Measurements from ENCODE around the gene BICD2.

BICD2 gene

DNA sequence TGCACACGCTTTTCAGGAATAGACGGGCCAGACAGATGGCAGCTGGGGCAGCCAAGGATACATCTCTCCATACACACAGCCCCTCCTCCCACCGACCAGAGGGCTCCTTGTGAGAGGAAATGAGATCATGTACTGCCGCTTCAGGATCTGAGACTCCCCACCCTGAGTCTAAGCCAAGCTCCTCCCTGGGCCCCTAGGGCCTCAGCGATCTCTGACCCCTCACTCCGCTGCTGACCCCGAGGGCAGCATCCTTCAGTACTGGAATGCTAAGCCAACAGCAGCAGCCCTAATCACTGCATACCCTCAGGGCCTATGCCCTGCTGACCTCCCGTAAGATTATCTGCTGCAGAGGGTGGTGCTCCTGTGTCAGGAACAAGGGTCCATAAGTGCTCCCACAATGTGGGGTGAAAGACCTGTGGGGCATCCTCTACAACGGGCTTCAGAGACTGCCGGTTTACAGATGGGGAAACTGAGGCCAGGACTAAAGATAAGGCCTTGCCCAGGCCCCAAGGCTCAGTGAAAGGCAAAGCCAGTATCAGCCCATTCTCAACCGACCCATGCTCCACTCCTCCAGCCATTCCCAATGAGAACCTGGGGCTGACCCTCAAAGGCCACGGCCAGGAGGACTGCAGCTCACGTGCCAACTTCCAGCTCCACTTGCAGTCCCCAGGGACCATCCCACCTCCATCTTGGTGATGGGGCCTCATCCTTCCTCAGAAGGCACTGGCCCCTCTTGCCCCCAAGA lies 37.5 kb downstream of the BICD2 start:
- DNase-seq: peak; percentile 32

DNA sequence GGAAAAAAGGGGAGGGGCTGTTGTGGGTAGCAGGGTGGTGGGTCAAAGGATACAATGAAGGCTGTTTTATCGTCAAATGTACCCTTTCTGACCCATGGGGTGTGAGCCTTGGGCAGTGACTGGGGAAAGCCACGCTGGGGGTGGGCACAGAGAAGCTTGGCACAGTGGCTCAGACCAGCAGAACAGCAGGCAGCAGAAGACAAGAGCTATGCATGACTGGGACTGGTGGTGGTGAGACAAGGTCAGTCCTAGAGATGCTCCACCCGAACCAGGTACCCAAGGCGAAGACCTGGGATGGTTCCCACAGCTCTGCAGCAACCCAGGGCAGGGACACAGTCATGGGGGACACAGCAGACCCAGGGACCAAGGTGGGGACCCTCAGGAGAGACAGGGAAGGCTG lies 38.3 kb downstream of the BICD2 start:
- no peak for DNase-seq

DNA sequence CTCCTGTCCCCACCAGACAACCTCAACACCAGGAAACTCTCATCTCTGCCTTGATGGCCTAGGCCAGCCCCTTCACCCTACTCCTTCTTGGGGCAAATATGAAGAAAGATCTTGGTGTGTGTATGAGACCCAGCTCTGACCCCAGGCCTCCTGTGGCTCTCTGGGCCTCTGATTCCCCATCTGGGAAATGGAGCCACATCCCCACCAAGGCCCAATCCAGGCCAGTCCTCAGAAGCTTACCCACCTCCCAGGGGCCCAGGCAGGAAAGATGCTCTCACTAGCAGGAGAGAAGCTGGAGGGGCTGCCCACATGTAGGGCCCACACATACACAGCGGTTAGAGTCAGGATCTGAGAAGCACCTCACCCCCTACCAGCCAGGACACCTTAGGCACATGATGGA lies 38.9 kb downstream of the BICD2 start:
- DNase-seq: no peak

DNA sequence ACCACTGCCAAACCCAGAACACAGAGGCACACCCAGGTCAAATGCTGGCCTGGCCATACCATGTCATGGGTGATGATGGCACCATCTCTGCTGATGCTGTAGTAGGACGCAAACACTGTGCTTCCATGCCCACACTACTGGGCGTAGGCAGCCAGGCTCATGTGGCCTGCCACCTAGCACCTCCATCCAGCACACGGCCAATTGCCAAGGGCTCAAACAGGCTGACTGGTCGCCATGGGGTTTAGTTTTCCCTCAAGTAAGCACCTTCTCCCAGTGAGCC lies 39.4 kb downstream of the BICD2 start:
- DNase-seq: no peak

DNA sequence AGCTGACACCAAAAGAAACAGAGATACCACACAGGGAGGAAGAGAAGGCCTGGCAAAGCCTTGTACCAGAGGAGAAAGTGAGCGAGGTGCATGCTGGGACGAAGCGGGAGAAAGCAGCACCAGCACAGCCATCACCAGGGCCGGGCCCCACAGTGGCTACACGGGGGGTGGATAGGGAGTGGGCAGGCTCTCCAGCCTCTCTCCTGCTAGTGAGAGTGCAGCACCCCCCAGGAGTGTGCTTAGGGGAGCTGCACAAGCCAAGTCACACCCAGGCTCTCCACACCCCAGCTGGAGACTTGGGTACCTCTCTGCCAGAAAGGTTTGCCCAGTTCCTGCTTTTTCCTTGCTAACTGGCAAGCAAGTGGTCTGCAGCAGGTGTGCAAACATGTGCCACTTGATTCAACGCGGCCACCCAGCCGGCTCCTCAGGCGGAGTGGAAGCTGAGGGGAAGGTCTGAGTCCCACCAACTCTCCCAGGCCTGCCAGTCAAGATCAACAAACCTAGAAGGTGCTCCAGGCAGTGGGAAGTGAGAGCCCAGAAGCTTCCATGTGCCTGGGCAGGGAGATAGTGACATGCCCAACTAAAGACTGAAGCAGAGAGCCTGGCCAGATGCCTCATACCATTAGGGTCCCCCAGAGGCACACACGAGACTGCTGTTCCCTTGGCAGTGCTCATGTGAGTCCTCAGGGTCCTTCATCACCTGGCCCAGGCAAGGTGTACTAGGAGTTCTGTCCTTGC lies 39.9 kb downstream of the BICD2 start:
- DNase-seq: no peak

DNA sequence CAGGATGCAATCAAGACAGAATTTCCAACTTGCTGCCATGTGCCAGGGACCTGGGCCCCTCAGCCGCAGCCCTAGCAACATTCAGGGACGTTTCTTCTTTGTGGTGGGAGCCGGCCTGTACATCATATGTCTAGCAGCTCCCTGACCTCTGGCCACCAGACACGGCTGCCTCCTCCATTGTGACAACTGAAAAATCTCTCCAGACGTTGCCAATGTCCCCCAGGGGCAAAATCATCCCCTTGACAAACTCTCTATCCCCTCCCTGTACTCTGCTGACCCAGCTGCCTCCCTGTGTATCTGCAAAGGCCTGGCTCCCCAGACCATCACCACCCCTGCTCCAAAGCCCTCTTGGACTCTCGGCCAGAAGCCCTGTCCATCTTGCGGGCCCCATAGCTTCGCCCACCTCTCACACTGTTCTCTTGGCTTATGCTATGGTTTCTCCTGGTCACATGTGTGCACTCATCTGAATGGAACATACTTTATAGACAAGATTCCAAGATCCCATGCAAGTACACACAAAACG lies 40.8 kb downstream of the BICD2 start:
- DNase-seq: no peak

DNA sequence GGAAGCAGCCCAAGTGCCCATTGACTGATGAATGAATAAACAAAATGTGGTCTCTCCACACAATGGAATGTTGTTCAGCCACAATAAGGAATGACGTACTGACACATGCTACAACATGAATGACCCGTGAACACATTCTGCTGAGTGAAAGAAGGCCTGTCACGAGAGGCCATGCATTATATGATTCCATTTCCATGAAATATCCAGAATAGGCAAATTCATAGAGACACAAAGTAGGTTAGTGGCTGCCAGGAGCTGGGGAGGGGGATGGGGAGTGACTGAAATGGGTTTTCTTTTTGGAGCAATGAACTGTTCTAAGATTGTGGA lies 41.4 kb downstream of the BICD2 start:
- peak; percentile 28 for DNase-seq

DNA sequence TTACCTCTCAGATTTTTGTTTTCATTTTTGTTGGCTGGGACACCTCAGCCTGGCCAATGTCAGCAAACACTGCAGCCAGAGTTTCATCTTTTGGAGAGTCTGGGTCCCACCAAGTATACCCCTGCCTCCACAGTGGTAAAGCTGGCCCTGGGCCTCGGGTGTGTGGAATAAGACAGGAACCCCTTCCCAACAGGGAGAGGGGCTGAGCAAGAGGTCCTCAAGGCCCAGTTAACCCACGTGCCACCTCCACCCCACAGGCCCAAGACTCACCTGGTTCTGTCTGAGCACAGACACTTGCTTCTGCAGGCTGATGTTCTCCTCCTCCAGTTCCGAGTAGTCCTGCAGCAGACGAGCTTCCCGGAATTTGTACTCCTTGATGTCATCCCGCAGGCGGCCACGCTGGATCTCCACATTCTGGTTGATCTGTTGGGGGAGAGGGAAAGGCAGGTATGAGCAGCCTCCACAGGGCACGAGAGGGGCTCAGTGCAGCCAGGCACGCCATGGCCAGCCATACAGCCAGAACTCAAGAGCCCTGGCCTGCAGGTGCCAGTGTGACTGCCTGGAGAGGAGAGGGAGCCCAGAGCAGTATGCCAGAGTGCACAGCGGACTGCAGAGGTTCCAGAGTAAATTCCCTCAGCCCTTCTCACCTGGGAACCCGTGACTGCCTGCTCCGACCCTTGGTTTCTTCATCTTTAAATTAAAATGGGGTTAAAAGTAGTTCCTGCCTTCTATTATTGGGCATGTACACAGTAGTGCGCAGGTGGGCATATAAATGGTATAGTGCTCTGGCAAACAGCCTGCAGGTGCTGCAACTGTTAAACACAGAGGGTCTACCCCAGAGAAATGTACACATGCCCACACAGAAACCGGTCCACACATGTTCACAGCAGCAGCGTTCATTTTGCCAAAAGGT lies 42.0 kb downstream of the BICD2 start:
- DNase-seq: no peak

DNA sequence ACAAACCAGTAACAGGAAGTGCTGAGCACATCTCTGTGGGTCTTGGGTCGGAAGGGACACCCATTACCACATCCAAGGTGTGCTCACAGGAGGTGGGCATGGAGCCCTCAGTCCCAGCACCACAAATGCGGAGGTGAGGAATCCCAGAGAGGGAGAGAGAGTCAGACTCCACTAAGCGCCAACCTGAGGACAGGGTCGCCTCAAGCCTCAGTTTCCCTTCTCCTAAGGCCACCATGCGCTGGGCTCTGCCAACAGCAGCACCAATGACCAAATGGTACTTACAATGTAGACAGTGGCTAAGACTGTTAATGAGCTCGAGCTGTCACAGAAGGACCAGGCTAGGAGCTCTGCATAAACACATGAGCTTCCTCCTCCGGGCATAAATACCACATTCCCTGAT lies 43.1 kb downstream of the BICD2 start:
- no peak for DNase-seq

DNA sequence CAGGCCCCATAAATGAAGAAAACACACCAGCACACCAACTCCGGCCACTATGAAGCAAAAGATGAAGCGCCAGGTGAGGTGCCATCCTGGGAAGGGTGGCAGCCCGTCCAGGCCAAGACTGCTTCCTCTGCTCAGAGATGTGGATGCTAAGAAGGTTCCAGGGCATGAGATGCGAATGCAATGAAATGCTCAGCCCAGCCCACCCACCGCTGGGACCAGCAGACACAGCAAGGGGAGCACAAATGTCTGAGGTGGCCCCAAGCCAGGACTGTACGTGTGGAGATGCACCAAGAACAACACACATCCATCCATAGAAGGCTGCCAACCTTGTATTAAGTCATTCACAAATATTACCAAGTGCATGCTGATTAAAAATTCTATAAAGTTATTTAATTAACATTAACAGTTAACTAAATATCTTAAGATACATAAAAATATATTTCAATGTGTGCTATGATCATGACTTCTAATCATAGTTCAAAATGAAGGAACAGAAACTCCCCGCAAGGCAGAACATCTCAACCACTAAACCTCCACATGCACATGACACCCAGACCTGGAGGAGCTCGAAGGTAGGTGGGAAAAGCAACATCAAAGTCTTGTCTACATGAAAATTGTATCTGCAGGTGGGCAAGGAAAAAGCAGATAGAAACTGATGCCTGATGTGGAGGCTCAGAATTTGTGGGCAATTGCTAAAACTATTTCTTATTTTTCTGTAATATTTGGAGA lies 43.7 kb downstream of the BICD2 start:
- DNase-seq: no peak

DNA sequence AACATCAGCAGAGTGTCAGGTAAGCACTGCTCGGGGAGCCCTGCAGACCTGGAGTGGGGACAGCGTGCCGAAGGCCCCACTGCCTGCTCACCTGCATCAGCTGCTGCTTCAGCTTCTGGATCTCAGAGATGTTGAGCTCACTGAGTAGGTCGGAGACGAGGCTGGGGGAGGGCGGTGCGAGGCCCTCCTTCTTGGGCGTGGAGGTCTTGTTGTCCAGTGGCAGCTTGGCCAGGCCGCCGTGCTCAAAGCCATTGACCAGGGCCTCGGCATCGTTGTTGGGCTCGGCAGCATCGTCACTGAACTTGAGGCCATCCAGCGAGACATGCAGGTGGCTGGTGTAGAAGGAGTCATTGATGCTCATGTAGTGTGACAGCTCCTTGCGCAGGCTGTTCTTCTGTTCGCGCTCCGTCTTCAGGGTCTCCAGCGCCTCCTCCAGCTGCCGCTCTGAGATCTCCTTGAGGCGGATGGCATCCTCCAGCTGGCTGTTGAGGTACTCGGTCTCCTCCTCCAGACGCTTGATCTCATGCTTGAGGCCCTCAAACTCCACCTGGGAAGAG lies 44.3 kb downstream of the BICD2 start:
- DNase-seq: no peak

DNA sequence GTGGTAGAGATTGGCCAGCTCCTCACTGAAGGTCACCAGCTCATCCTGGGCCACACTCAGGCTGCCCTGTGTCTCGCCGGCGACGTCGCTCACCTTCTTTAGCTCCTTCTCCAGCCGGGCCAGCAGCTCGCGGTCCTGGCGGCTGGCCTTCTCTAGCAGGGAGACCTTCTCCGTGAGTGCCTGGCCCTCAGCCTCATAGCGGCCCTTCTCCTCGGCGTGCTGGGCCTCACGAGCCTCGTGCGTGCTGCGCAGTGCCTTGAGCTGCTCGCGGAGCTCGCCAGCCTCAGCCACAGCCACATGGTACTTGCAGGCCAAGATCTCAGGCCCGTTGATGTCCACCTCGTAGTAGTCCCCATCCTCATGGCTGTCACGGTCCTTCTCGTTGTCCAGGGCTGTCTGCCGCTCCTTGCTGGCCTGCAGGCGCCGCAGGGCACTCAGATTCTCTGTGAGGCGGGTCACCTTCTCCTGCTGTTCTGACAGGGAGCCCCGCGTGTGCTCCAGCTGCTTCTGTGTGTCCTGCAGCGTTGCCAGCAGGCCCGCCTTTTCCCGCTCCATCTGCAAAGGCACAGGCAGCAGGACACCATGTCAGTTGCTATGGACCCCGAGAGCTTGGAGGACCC lies 45.5 kb downstream of the BICD2 start:
- DNase-seq: no peak

DNA sequence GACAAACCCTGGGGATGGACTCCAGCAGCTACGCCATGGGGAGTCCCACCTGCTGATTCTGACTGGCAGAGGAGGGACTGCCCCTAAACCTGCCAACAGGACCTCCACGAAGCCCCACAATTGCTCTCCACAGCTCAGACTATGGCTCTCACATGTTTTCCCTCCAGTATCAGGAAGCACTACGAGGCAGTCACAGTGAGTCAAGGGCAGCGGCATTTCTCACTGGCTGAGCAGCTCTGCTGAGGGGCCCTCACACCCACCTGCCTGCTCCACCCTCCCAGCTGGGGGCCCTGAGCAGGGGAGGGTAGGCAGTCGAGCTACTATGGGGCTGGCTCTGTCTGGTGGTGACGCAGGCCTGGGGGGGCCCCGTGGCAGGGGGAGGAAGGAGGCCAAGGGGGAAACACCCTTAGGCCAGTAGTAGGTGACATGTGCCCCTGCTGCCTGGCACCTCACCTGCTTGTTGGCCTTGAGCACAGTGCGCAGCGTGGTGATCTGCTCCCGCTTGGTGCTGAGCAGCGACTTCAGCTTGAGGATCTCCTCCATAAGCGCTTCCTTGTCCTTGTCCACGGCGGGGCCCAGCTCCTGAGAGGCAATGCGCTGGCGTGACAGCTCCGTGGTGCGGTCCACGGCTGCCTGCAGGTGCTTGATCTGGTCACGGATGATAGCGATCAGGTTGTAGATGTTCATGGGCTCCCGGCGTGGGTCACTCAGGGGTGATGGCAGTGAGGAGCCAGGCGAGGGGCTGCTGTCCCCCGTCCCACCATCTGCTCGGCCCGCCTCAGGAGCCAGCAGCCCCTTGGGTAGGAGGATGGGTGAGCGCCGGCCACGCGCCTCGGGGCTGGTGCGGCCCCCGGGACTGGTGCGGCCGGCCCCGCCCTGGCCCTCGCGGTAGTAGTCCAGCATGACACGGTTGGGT lies 46.3 kb downstream of the BICD2 start:
- DNase-seq: no peak

DNA sequence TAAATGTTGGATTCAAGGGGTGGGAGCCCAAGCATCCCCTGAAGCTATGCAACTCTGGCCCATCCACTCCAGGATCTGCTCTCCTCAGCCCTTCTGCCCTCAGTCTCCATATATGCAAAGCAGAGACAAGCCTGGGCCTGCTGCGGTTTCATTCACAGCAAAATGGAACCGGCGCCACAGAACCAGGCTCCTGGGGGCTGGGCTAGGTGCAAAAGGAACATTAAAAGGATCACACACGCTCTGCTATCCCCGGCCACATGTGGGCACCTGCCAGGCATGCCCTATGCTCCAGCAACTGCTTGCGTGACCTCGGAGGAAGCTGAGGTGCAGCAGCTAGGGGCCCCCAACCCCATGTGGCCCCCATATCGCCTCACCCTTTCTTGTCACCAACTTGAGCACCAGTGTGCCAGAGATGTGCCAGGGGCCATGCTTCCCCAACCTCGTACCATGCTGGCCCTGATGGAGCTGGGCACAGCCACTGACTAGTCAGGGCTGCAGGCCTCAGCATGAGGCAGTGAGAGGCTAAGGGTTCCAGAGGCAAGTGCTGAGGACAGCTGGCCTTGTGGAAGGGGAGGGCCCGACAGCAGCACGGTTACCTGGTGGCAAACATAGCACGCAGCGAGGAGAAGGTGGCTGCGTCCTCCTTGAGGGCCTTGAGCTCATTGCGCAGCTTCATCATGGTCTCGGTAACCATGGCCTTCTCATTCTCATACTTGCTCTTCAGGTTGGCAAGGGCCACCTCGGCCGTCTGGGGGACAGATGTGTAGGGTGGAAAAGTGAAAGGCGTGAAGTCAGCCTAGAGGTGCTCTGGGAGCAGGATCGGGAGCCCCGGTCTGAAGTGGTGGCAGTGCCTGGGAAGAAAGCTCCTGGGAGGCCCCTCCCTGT lies 47.2 kb downstream of the BICD2 start:
- no peak for DNase-seq

DNA sequence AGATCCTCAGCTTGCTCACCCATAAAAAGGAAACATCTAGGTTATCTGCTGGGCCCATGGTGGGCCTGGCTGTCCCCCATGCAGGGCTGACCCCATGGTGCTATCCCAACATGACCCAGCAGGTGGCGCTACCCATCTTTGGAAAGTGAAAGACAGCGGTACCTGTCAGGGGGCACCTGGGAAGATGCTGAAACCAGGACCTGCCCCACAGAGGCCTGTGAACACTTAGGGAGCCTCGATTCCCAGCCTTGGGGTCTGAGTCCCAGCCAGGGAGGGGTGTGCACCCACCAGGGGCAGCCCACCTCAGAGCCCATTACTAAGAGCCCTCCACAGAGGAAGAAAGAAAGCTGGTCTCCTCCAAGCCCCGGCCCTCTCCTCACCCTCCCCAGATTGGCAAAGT lies 48.1 kb downstream of the BICD2 start:
- peak; percentile 29 for DNase-seq

DNA sequence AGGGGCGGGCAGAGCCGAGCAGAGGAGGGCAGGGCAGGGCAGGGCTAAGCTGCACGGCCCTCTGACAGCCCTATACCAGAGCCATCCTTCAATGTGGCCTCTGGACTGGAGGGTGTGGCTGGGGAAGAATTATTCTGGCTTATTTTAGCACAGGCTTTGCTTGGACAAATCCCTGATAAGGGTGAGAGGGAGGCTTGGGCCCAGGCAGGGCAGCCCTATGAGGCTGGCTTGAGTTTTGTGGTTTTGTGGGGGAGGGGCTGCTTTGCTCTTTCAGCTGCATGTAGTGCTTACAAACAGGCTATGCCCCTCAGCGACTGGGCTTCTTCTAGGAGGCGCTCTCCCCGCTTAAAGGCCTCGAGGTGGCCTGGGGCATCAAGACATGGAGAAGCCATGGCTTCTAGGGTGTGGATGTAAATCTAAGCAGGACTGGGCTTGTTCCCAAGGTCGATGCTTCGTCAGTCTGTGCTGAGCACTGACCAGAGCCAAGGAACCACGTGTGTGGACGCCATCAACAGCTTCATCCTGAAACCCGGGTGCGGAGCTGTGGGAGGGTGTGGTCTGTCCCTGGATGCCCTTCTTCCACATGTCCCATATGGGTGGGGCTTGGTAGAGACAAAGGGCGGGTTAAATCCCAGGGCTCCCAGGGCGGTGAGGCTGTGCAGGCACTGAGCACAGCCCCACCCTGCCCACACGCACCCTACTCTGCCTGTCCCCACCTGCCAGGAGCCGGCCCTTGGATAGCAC lies 49.0 kb downstream of the BICD2 start:
- DNase-seq: no peak

DNA sequence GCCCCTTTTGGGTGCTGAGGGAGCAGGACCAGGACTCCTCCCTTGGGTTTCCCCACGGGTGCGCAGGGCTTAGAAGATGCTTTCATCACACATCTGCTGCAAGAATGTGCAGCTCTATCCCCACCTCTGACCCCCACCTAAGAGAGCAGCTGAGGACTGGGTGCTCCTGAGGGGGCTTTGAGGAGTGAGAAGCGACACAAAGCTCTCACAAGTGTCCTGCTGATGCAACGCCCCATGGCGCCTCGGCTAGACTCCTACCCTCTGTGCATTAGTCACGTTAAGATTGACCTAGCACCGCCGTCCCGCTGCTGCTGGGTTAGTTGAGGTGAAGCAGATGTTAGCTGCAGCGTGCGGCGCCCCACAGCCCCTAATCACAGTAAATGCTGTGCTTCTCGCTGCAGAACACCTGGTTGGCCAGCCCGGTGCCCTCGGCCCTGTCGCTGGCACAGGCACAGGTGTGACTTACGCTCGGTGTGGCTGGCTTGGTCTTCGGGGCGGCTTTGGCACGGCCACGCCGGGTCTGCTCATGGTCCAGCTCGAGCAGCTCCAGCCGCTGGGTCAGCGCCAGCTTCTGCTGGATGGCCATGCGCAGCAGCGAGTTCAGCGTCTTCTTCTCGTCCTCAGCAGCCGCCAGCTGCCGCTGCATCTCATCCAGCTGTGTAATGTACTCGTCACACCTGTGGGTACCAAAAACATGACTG lies 49.7 kb downstream of the BICD2 start:
- DNase-seq: no peak

DNA sequence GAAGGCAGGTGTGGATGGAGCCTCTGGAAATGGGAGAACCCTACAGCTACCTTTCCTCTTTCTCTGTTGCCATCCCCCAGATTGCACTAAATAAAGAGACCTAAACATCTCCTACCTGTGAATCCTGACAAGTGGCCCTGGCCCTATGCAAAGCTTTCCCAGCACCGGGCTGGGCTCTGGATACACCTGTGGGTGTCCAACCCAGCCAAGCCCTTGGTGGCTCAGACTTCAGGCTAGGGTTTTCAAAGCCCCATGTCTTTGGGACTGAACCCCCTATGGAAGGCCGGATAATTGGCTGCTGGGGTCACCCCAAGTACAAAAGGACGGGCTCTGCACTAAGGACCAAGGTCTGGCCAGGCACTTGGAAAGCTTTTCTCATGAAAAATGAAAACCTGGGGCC lies 50.6 kb downstream of the BICD2 start:
- no peak for DNase-seq

DNA sequence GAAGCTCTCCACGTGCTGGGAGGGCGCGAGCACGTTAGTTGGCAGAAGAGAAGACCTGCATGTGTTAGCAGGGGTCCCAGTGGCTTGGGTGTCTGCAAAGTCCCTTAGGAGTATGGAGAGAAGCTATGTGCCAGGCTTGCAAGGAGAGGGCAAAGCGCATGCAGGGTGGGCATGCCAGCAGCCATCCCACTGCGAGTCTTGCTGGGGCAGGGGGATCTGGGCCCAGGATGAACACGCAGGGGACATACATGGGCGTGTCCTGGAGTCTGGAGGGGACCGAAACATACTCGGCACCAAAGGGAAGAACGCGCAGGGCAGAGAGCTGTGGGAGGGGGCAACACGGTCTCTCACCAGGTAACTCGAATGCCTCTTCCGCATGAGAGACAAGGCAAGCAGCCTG lies 51.1 kb downstream of the BICD2 start:
- DNase-seq: no peak

Measured in fibroblast of skin of right quadriceps (primary cell).